Measurements from ENCODE around the gene ANKDD1A.
A peak's percentile ranks its signal among the peaks of the same experiment; 100 is the strongest.

ANKDD1A gene

DNA sequence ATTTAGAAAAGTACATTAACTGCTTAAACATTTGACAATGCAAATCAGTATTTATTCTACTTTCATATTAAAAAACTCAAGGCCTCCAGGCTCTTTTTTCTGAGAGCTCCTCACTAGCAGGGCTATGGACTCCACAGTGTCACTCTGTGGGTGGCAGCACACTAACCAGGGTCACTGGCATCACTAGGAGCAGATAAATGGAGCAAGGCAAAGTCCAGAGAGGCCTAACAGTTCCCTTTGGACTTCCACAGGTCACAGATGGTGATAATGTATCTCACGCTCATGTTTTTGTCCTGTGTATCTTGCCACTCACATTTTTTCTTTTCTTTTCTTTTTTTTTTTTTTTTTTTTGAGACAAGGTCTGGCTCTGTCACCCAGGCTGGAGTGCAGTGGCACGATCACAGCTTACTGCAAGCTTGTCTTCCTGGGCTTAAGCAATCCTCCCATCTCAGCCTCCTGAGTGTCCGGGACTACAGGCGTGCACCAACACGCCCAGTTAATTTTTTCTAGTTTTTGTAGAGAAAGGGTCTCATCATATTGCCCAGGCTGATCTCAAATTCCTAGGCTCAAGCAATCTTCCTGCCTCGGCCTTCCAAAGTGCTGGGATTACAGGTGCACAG lies 70.2 kb downstream of the ANKDD1A start:
- no peak for DNase-seq

DNA sequence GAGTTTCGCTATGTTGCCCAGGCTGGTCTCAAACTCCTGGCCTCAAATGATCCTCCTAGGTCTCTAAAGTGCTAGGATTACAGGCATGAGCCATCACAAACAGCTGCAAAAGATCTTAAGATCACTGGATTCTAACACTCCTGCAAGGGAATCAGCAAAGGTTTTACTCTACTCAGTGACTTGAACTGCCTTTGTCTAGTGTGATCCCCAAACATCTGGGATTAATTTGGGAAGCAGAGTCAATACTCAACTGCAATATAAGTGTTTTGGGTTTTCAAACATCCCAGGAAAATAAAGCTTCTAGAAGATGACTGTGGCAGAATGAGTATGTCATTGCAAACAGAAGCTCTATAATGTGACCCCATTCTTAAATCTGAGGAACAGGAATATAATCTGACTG lies 70.8 kb downstream of the ANKDD1A start:
- DNase-seq, result no peak

DNA sequence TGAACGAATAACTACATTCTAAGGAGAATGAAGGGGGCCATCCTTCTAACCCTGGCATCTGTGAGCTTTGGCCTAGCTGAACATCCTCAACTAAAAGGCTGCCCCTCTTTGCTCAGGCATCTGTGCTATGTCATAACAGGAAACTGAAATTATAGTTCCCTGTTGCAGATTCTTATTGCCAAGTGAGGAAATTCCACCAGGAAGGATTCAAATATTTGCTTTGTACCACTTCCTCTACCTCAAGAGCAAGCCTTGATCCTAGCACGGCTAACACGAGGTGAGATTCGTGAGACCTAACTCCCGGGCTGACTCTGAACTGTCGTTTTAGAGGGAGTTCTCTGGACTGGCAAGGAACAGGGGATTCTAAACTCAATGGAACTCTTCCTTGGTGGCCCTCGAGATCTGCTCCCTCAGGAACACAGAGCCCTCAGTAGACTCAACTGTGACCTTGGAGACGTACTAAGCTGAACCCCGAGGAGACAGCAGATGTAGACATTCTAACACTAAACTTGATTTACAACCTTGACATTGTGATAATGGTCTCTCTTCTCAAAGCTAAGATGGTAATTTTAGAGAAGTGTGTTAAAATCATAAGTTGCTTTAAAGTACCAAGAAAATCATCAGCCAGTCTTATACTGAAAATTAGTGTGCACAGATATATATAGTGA lies 73.8 kb downstream of the ANKDD1A start:
- DNase-seq, result no peak

DNA sequence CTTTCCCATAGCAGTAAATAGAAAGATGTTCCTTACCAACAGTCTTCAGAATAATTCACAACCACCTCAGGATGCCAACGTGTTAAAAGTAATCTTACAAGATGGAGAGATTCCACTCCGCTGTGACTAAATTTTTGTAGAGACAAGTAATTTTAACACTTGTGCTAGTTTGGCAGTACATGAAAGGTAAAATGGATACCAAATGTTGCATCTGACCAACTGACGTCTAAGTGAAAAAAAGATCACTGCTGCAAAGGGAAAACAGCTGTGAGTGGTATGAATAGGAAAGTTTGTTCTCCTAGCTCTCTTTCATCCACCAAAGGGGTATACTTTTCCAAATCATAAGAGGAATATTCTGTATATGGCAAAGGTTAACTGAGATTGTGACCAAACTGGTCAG lies 75.4 kb downstream of the ANKDD1A start:
- no peak for DNase-seq

DNA sequence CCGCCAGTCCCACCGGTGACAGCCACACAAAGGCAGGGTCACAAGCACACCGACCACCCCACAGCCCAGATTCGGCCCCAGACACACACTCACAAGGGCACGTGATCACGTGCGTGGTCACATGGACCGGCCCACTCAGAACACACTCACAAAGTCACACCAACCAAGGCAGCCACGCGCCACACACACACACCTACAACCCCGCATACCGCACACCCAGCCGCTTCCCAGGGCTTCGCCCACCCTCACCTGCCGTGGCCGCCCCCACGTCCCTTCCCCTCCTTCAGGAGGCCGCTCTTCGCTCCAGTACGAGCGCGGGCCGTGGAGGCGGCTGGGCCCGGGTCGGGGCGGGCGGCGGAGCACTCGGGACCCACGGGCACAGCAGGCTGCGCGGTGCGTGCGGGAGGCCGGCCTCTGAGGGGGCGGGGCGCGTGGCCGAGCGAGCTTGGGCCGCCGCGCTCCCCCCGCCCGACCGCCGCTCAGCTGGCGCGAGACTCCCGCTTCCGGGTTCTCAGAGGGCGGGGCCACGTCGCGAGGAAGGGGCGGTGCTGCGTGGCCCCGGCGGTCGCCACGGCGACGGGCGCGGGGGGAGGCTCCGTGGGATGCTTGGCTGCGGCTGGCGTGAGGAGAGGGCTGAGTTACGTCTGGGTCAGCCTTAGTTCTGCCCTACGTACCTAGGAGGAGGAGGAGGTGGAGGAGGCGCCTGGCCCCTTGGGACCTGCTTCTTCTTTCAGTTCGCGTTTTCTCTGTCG lies 77.9 kb downstream of the ANKDD1A start, which contains the start of gene SPG21:
Gene SPG21 (minus strand): TSS at position 499 of the 752 bp plus-strand sequence. CDS start 6,345 bp downstream, outside the sequence.
- peak; percentile 49 for DNase-seq

DNA sequence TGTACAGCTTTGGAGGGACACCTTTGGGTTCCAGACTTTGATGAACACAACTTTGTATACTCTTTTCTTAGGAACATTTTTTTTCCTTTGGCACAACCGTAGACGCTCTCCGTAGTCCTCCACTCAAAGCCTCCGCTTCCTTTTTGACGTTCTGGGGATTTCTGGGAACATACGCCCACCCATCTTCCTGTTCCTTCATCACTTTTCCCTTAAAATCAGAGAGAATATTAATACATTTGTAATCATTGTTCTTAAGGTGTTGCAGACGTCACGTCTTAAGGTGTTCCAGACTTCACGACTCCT lies 78.4 kb downstream of the ANKDD1A start:
- no peak for DNase-seq

DNA sequence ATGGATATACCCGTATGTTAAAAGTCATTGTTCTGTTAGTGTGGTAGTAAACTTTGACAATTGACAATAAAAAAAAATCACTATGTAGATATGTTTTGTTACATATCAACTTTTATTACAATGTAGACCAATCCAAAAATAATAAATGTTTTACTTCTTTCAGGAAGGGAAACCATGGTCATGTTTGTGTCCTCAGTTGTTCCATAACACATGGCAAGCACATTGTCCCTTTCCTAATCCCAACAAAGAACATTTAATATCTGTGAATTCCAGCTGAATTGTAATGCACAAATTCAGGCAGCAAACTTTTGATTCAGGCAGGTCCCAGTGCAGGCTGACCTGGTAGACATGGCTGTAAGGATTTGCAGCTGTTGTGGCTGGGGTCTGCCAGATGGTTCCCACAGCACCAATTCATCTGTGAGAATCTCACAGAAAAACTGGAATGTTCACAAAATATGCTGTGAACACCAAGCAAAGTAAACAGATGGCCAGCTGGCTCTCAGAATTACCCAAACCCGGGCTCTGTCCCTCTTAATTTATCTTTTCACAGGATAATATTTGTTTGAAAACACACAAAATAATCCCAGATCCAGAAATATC lies 79.9 kb downstream of the ANKDD1A start:
- no peak for DNase-seq

DNA sequence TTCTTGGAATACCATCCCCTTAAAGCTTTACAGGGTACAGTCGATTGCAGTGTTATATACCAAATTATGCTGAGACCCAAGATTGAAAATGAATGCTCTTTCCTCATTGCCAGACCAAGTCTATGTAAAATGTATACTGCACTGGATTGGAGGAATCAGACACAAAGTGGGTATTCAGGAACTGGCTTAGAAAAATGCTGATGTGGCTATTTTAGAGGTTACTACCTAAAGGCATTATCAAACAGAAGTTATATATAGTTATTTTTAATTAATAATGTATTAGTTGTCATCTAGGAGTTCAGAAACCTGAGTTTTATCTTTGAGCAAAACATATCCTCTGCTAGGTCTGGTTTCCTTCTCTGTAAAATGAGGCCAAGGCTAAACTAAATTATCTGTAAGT lies 81.6 kb downstream of the ANKDD1A start:
- DNase-seq, result no peak

DNA sequence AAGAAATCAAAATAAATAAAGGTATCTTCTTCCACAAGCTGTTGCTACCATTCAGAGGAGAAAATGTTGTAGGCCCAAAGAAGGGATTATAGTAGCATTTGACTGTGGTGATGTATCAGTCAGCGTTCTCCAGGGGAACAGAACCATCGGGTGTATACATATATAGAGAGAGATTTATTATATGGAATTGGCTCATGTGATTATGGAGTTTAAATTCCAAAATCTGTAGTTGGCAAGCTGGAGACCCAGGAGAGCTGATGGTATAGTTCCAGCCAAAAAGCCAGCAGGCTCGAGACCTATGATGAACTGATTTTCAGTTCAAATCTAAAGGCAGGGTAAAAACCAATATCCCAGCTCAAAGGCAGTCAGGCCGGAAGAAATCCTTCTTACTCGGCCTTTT lies 85.4 kb downstream of the ANKDD1A start:
- no peak for DNase-seq

DNA sequence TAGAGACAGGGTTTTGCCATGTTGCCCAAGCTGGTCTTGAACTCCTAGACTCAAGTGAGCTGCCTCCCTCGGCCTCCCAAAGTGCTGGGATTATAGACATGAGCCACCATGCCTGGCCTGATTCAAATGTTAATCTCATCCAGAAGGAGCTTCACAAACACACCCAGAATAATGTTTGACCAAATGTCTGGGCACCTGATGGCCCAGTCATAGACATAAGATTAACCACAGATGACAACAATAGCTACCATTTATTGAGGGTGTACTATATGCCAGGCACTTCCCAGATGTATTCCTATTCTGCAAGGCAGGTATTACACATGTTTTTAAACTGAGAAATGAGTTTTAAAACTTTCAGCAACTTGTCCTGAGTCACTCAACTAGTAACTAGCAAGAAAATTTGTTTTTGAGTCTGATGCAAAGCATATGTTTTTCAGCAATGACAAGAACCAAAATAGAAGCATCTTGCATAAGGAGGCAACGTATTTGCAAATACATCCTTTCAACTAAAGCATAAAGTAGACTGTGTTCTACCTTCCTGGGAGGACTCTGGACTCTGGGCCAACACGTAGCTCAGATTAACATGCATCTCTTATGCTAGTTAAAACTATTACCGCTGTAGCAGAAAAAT lies 86.2 kb downstream of the ANKDD1A start:
- DNase-seq, result no peak

DNA sequence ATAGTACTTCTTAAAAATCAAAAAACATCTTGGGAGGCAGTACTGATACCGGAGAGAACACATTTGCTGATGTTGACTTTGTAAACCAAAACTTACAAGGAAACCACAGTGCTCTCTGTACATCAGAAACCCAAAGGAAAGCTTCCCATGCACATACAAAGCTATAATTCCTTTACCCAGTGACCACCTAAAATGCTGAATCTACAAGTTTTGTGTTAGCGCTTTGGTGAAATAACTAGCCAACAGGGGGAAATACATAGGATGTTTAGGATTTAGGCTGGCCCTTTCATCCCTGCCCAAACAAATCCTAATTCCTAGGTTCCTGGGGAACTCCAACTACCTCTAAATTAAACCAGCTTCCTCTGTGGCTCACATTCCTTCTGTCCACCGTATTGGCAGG lies 93.3 kb downstream of the ANKDD1A start:
- DNase-seq, result no peak

DNA sequence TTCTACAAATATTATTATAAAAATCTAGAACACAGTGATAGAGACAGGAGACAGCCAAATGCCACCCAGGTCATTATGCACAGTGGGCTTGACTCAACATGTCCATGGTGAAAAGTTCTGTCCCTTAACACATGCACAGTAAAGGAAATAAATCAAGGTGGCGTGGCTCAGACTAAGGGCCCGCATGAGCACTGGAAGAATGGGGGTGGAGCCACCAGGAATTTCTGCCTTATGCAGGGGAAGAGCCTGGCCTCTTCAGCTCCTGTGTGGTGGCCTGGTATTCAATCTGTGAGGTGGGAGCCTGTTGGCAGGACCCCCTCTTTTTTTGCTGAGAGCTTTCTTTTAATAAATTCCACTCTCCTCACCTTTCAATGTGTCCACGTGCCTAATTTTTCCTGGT lies 95.2 kb downstream of the ANKDD1A start:
- DNase-seq, result no peak
